ENCODE measurements around the gene ANK2.

DNA sequence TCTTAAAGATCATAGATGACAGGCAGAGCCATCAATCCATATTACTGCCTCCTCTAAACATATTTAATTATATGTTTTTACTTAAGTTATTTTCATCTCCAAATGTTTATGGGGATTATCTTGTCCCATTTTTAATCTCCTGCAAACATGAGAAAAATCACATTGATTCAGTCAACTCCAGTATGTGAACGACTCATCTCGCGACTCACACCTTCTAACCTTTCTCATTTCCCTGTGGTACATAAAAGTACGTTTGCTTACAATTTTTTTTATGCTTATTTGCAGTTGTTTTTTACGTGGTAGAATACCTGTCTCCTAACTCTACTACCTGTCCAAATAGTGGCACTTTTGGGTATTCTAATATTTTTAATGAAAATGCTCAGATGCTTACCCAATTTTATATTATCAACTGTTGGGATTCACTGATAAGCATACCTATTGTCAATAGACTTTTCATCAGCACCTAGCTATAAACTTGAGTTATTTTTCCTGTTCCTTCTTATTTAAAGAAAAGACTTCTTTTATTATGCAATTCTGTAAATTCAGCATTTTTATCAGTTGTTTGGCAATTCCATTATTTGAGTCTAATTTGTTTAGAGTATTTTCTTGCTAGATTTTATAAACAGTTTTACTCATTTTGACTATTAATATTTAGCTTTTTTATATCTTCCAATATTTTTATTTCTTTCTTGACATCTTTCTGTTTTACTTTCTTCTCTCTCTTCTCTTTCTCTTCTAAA lies 276.6 kb downstream of the ANK2 start:
- TF ChIP-seq, protein P1, sequence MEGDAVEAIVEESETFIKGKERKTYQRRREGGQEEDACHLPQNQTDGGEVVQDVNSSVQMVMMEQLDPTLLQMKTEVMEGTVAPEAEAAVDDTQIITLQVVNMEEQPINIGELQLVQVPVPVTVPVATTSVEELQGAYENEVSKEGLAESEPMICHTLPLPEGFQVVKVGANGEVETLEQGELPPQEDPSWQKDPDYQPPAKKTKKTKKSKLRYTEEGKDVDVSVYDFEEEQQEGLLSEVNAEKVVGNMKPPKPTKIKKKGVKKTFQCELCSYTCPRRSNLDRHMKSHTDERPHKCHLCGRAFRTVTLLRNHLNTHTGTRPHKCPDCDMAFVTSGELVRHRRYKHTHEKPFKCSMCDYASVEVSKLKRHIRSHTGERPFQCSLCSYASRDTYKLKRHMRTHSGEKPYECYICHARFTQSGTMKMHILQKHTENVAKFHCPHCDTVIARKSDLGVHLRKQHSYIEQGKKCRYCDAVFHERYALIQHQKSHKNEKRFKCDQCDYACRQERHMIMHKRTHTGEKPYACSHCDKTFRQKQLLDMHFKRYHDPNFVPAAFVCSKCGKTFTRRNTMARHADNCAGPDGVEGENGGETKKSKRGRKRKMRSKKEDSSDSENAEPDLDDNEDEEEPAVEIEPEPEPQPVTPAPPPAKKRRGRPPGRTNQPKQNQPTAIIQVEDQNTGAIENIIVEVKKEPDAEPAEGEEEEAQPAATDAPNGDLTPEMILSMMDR (IDR thresholded peaks at IDR 0.05; ENCODE audit: low read length): no peak
- TF ChIP-seq EZH2 (IDR thresholded peaks at IDR 0.05; ENCODE audit: borderline replicate concordance, low read length): no peak

Data from OCI-LY1 (cell line).